H1 (cell line): ENCODE results near the gene STK11. TPM values are rescaled to one million over a fixed set of nuclear protein-coding genes. Genes with fewer than 3 reads are reported as not detected.

Source experiments
- KDM5A ChIP-seq: fragments of 200-600 bp; IDR thresholded peaks from 2 replicates; pipeline ENCODE4 v1.7.1; 2012; ENCODE audit warnings: mild to moderate bottlenecking, low read length, inconsistent platforms, mixed read lengths
- NANOG ChIP-seq: IDR thresholded peaks from 2 replicates; pipeline ENCODE4 v1.6.1; 2011; ENCODE audit warnings: low read length, low read depth, mild to moderate bottlenecking, inconsistent platforms; ENCODE audit not compliant: insufficient read depth, poor library complexity, severe bottlenecking
- polyA plus RNA-seq, 7 experiments: library from polyadenylated mRNA; depleted of rRNA in 3 of 7; stranded (reverse) in 5 of 7; unstranded in 2 of 7; fragments of >200 nt in 5 of 7; fragments of 200-250 nt in 2 of 7; gene quantifications; 1 replicate in 5 of 7; 2 replicates in 1 of 7; 4 replicates in 1 of 7; pipeline versions ENCODE4 v1.2.1 to v1.2.3, GENCODE V29; 2011 to 2013; ENCODE audit warnings: missing spikeins in 2 of 7, mixed read lengths in 2 of 7
- total RNA-seq: library from RNA; stranded (reverse); fragmentation: NEBNext Ultra II Directional; extraction: Animal tissue kit (Norgen Biotek cat#: 25700); gene quantifications from 2 replicates; pipeline ENCODE4 v1.2.1, GENCODE V29; 2021

Gene STK11
- total and polyA plus RNA-seq, 2 of the 8 experiments (the other 6 are each of a cell fraction or from before 2014, with no cell fraction given): 45.3 to 70.7 TPM

GRCh38 chr19:1234051-1234954 lies 28.7 kb downstream of the STK11 start (continued):
- TF ChIP-seq NANOG (no peak), KDM5A (no peak)
